ENCODE measurements around the gene FBLL1.

Gene FBLL1

GRCh38 chr5:168528521-168529373 lies at the start of gene FBLL1:
Gene FBLL1, plus strand, starts transcription at chr5:168529305. Its CDS starts 200 bp downstream, at chr5:168529505.
- peak within 1 kb of the TSS; percentile 67 for H3K4me3 ChIP-seq (ENCODE audit: low read depth, low read length)
- no peaks in the 10 kb centered on the region for H3K36me3 ChIP-seq (ENCODE audit: control insufficient read depth, insufficient read depth, low read length)
- no peak within 1 kb of the TSS for H3K9ac ChIP-seq (ENCODE audit: low read depth, low read length)
- H3K4me1 ChIP-seq (ENCODE audit: control insufficient read depth, insufficient read depth, low read length): peaks cover 5% of the 10 kb centered on the region
- no peaks in the 10 kb centered on the region for H3K9me3 ChIP-seq (ENCODE audit: control insufficient read depth, insufficient read depth, low read length)
- H3K27me3 ChIP-seq (ENCODE audit: control insufficient read depth, insufficient read depth, low read length): peaks cover 22% of the 10 kb centered on the region

DNA sequence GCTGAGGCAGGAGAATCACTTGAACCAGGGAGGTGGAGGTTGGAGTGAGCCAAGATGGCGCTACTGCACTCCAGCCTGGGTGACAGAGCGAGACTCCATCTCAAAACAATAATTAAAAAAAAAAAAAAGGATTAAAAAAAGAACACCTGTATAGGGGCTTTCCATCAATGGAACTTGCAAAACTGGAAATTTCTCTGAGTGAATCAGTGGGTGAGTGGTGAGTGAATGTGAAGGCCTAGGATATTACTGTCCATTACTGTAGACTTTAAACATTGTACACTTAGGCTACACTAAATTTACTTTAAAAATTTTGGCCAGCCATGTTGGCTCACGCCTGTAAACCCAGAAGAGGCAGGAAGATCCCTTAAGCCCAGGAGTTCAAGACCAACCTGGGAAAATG lies 48.5 kb upstream of the FBLL1 start:
- Histone ChIP-seq H3K9ac (ENCODE audit: low read depth, low read length) (no peak overlapping the region), H3K4me3 (ENCODE audit: low read depth, low read length) (no peak overlapping the region), H3K4me1 (ENCODE audit: control insufficient read depth, insufficient read depth, low read length) (no peaks in the 10 kb centered on the region), H3K27me3 (ENCODE audit: control insufficient read depth, insufficient read depth, low read length) (no peaks in the 10 kb centered on the region), H3K36me3 (ENCODE audit: control insufficient read depth, insufficient read depth, low read length) (no peaks in the 10 kb centered on the region), H3K9me3 (ENCODE audit: control insufficient read depth, insufficient read depth, low read length) (no peaks in the 10 kb centered on the region)

- H3K4me1 ChIP-seq (ENCODE audit: control insufficient read depth, insufficient read depth, low read length): no peaks in the 10 kb centered on the region
- no peaks in the 10 kb centered on the region for H3K9me3 ChIP-seq (ENCODE audit: control insufficient read depth, insufficient read depth, low read length)
- H3K36me3 ChIP-seq (ENCODE audit: control insufficient read depth, insufficient read depth, low read length): no peaks in the 10 kb centered on the region
- no peaks in the 10 kb centered on the region for H3K27me3 ChIP-seq (ENCODE audit: control insufficient read depth, insufficient read depth, low read length)
- H3K9ac ChIP-seq (ENCODE audit: low read depth, low read length): no peak overlapping the region
- no peak overlapping the region for H3K4me3 ChIP-seq (ENCODE audit: low read depth, low read length)
Measured at GRCh38 chr5:168481330-168481788, 47.7 kb upstream of the FBLL1 start.

DNA sequence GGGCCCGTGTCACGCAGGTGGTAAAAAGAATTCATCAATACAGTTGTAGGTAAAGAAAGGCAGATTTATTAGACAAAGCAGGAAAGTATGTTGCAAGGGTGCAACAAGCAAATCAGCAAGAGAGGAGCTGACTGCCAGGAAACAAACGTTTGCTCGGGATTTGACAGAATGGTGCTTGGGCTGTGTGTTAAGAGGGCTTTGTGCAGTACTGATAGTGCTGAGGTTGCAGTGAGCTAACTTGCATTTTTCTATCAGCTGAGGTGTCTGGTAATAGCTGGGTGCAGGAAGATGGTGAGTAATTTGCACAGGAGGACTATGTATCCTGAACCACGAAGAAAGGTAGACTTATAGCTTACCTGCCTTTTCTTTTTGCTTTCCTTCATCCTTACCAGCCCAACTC lies 46.7 kb upstream of the FBLL1 start:
- Histone ChIP-seq H3K36me3 (ENCODE audit: control insufficient read depth, insufficient read depth, low read length) (no peaks in the 10 kb centered on the region), H3K4me3 (ENCODE audit: low read depth, low read length) (no peak overlapping the region), H3K9me3 (ENCODE audit: control insufficient read depth, insufficient read depth, low read length) (no peaks in the 10 kb centered on the region), H3K4me1 (ENCODE audit: control insufficient read depth, insufficient read depth, low read length) (peaks cover under 1% of the 10 kb centered on the region), H3K27me3 (ENCODE audit: control insufficient read depth, insufficient read depth, low read length) (no peaks in the 10 kb centered on the region), H3K9ac (ENCODE audit: low read depth, low read length) (no peak overlapping the region)

GRCh38 chr5:168486136-168486879 lies 42.8 kb upstream of the FBLL1 start, which contains the start of gene RARS1:
Gene RARS1, plus strand, starts transcription at chr5:168486471. Its CDS starts 28 bp downstream, at chr5:168486499.
- Histone ChIP-seq H3K4me1 (ENCODE audit: control insufficient read depth, insufficient read depth, low read length) (peaks cover 2% of the 10 kb centered on the region), H3K27me3 (ENCODE audit: control insufficient read depth, insufficient read depth, low read length) (no peaks in the 10 kb centered on the region), H3K9me3 (ENCODE audit: control insufficient read depth, insufficient read depth, low read length) (no peaks in the 10 kb centered on the region), H3K36me3 (ENCODE audit: control insufficient read depth, insufficient read depth, low read length) (peaks cover 8% of the 10 kb centered on the region), H3K9ac (ENCODE audit: low read depth, low read length) (peak within 1 kb of the TSS; percentile 95), H3K4me3 (ENCODE audit: low read depth, low read length) (peak within 1 kb of the TSS; percentile 97)

GRCh38 chr5:168489059-168489458 lies 40.0 kb upstream of the FBLL1 start:
- Histone ChIP-seq H3K9me3 (ENCODE audit: control insufficient read depth, insufficient read depth, low read length) (no peaks in the 10 kb centered on the region), H3K27me3 (ENCODE audit: control insufficient read depth, insufficient read depth, low read length) (no peaks in the 10 kb centered on the region), H3K36me3 (ENCODE audit: control insufficient read depth, insufficient read depth, low read length) (peaks cover 14% of the 10 kb centered on the region), H3K4me1 (ENCODE audit: control insufficient read depth, insufficient read depth, low read length) (peaks cover 2% of the 10 kb centered on the region), H3K9ac (ENCODE audit: low read depth, low read length) (no peak overlapping the region), H3K4me3 (ENCODE audit: low read depth, low read length) (no peak overlapping the region)

DNA sequence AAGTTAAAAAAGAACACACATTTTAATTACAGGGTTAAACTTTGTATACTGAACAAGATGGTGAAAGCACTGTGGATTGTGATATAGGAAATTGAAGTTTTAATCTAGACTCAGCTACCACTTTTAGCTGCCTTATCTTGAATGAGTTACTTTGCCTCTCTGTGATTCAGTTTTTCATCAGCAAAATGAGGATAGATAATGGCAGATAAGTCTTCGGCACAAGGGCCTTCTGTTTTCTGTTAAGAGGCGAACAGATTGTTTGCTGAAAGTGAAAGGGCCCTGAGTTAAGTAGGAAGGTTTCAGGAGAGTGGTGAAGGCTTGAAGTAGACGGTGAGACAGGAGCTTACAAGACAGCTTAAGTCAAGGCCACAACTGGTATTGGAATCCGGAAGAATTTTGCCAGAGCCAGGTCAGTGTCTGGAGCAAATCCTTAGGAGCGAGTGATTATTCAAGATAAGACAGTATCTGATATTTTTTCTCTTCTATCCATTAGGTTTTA lies 35.0 kb upstream of the FBLL1 start:
- peaks cover 37% of the 10 kb centered on the region for H3K36me3 ChIP-seq (ENCODE audit: control insufficient read depth, insufficient read depth, low read length)

GRCh38 chr5:168502563-168503237 lies 26.4 kb upstream of the FBLL1 start:
- H3K4me1 ChIP-seq (ENCODE audit: control insufficient read depth, insufficient read depth, low read length): no peaks in the 10 kb centered on the region
- no peak overlapping the region for H3K4me3 ChIP-seq (ENCODE audit: low read depth, low read length)
- peaks cover 24% of the 10 kb centered on the region for H3K36me3 ChIP-seq (ENCODE audit: control insufficient read depth, insufficient read depth, low read length)
- H3K27me3 ChIP-seq (ENCODE audit: control insufficient read depth, insufficient read depth, low read length): no peaks in the 10 kb centered on the region
- H3K9ac ChIP-seq (ENCODE audit: low read depth, low read length): no peak overlapping the region
- H3K9me3 ChIP-seq (ENCODE audit: control insufficient read depth, insufficient read depth, low read length): no peaks in the 10 kb centered on the region

More for the DNA sequence above, 35.0 kb upstream of the FBLL1 start:
- no peak overlapping the region for H3K4me3 ChIP-seq (ENCODE audit: low read depth, low read length)
- no peak overlapping the region for H3K9ac ChIP-seq (ENCODE audit: low read depth, low read length)
- no peaks in the 10 kb centered on the region for H3K4me1 ChIP-seq (ENCODE audit: control insufficient read depth, insufficient read depth, low read length)
- H3K9me3 ChIP-seq (ENCODE audit: control insufficient read depth, insufficient read depth, low read length): no peaks in the 10 kb centered on the region
- no peaks in the 10 kb centered on the region for H3K27me3 ChIP-seq (ENCODE audit: control insufficient read depth, insufficient read depth, low read length)

DNA sequence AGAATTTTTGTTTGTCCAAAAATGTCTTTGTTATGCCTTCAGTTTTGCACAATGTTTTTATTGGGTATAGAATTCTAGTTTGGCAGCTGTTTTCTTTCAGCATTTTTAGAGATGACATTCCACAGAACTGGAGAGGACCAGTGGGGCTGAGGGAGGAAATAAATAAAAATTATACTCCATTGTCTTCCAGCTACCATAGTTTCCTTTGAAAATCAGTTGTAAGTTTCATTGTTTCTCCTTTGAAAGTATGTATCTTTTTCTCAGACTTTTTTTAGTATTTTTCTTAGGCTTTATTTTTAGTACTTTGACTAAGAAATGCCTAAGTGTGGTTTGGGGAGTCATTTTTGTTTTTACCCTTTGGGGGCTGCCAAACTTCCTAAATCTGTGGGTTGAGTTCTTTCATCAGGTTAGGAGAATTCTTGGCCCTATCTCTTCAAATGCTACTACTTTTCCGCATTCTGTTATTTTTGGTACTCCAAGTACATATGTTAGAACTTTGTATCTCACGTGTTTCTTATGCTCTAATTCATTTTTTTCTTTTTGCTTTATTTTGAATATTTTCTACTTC lies 15.2 kb upstream of the FBLL1 start:
- Histone ChIP-seq H3K9me3 (ENCODE audit: control insufficient read depth, insufficient read depth, low read length) (no peaks in the 10 kb centered on the region), H3K36me3 (ENCODE audit: control insufficient read depth, insufficient read depth, low read length) (peaks cover 46% of the 10 kb centered on the region), H3K27me3 (ENCODE audit: control insufficient read depth, insufficient read depth, low read length) (no peaks in the 10 kb centered on the region), H3K9ac (ENCODE audit: low read depth, low read length) (no peak overlapping the region), H3K4me1 (ENCODE audit: control insufficient read depth, insufficient read depth, low read length) (no peaks in the 10 kb centered on the region), H3K4me3 (ENCODE audit: low read depth, low read length) (no peak overlapping the region)

DNA sequence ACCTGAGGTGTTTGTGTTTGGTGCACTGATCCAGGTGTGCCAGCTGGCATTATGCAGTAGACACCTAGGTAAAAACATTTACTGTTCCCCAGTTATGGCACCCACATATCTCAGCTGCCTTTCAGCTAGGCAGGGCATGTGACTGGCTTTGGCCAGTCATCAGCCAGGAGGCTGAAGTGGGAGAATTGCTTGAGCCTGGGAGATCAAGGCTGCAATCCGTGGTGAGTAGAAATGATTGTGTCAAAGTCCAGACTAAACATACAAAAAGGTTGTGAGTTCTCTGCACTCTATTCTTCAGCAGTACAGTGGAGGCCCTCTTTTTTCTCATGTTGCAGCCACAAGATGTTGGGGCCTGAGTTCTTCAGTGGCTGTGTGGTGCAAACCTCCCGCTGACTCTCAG lies 3.2 kb upstream of the FBLL1 start:
- Histone ChIP-seq H3K4me1 (ENCODE audit: control insufficient read depth, insufficient read depth, low read length) (peaks cover 2% of the 10 kb centered on the region), H3K36me3 (ENCODE audit: control insufficient read depth, insufficient read depth, low read length) (no peaks in the 10 kb centered on the region), H3K4me3 (ENCODE audit: low read depth, low read length) (no peak overlapping the region), H3K9ac (ENCODE audit: low read depth, low read length) (no peak overlapping the region), H3K9me3 (ENCODE audit: control insufficient read depth, insufficient read depth, low read length) (no peaks in the 10 kb centered on the region), H3K27me3 (ENCODE audit: control insufficient read depth, insufficient read depth, low read length) (peaks cover 19% of the 10 kb centered on the region)

DNA sequence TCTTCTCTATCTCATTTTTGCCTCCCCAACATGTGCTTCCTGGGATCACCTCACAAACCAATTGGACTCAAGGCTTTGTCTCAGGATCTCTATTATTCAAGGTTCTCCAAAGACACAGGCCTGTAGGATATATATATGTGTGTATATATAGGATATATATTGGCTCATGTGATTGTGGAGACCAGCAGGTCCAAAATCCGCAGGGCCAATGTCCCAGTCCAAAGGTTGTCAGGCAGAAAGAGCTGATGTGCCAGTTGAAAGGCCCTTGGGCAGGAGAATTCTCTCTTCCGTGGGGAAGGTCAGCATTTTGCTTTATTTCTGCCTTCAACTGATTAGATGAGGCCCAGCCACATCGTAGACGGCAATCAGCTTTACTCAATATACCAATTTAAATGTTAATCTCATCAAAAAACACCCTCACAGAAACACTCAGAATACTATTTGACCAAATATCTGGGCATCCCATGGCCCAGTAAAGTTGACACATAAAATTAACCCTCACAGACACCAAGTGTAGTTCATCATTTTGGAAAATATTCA lies 1.3 kb upstream of the FBLL1 start:
- Histone ChIP-seq H3K4me1 (ENCODE audit: control insufficient read depth, insufficient read depth, low read length) (peaks cover 5% of the 10 kb centered on the region), H3K9me3 (ENCODE audit: control insufficient read depth, insufficient read depth, low read length) (no peaks in the 10 kb centered on the region), H3K4me3 (ENCODE audit: low read depth, low read length) (no peak overlapping the region), H3K27me3 (ENCODE audit: control insufficient read depth, insufficient read depth, low read length) (peaks cover 22% of the 10 kb centered on the region), H3K36me3 (ENCODE audit: control insufficient read depth, insufficient read depth, low read length) (no peaks in the 10 kb centered on the region), H3K9ac (ENCODE audit: low read depth, low read length) (no peak overlapping the region)
